ENCODE results near the gene SIN3A. TPM values are rescaled to one million over a fixed set of nuclear protein-coding genes. Genes with fewer than 3 reads are reported as not detected.
A peak's percentile ranks its signal among the peaks of the same experiment; 100 is the strongest.

Gene SIN3A
- total and polyA plus RNA-seq, 9 of the 15 experiments (the other 6 are each of a cell fraction or from before 2014, with no cell fraction given) = 11.1 to 70.3 (median 25.3) TPM

DNA sequence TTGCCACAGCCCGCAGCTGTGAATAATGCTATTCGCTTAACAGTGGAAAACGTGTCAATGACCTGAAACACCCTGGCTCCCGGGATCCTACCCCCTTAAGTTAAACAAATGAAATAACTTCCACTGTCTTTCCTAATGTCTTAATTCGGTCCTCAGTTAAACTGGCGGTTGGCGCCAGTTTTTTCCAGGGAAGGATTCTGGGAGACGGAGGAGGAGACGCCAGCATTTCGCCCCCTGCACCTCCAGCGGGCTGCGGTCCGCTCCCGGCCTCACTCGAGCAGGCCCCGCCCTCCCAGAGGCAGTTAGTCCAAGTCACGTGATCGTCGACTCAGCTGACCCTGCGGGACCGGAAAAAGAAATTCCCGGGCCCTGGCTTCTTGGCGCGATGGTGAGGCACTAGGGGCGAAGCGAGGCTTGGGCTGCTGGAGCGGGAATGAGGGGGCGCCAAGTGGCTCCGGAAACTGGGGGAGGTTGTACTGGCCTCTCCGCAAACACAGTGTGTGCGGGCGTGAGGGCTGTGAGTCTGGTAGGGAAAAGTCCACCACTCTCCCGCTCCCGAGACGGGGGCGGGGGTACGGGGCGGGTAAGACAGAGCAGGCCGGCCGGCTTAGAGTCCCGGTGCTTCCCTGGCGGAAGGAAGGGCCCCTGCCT is 115.7 kb downstream of the SIN3A start, which contains the start of gene COMMD4 (continued):
- TF ChIP-seq, protein P1, sequence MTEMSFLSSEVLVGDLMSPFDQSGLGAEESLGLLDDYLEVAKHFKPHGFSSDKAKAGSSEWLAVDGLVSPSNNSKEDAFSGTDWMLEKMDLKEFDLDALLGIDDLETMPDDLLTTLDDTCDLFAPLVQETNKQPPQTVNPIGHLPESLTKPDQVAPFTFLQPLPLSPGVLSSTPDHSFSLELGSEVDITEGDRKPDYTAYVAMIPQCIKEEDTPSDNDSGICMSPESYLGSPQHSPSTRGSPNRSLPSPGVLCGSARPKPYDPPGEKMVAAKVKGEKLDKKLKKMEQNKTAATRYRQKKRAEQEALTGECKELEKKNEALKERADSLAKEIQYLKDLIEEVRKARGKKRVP (CRISPR knock-in tag; IDR thresholded peaks at IDR 0.05) = no peak
- TF ChIP-seq, protein P2, sequence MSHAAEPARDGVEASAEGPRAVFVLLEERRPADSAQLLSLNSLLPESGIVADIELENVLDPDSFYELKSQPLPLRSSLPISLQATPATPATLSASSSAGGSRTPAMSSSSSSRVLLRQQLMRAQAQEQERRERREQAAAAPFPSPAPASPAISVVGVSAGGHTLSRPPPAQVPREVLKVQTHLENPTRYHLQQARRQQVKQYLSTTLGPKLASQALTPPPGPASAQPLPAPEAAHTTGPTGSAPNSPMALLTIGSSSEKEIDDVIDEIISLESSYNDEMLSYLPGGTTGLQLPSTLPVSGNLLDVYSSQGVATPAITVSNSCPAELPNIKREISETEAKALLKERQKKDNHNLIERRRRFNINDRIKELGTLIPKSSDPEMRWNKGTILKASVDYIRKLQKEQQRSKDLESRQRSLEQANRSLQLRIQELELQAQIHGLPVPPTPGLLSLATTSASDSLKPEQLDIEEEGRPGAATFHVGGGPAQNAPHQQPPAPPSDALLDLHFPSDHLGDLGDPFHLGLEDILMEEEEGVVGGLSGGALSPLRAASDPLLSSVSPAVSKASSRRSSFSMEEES (CRISPR knock-in tag; IDR thresholded peaks at IDR 0.05) = peak; percentile 100
- TF ChIP-seq NR3C1 (CRISPR knock-in tag; IDR thresholded peaks at IDR 0.05) (no peak), MAFF (IDR thresholded peaks at IDR 0.05; ENCODE audit: low read length) (no peak), ZNF217 (CRISPR knock-in tag; IDR thresholded peaks at IDR 0.05) (no peak), BHLHE40 (IDR thresholded peaks at IDR 0.05; ENCODE audit: low read length) (peak; percentile 87), CTBP1 (IDR thresholded peaks at IDR 0.05; ENCODE audit: borderline replicate concordance) (no peak), GABPB1 (CRISPR knock-in tag; IDR thresholded peaks at IDR 0.05) (peak; percentile 84), GTF2A2 (tag; IDR thresholded peaks at IDR 0.05) (no peak), STAT5A (IDR thresholded peaks at IDR 0.05; ENCODE audit: borderline replicate concordance, low read length) (no peak), HMBOX1 (IDR thresholded peaks at IDR 0.05) (no peak), CGGBP1 (CRISPR knock-in tag; IDR thresholded peaks at IDR 0.05) (no peak), FIP1L1 (IDR thresholded peaks at IDR 0.05; ENCODE audit: low read depth, low read length, poor library complexity, severe bottlenecking) (no peak), ZNF408 (CRISPR knock-in tag; IDR thresholded peaks at IDR 0.05; ENCODE audit: low read depth) (no peak), ZC3H11A (IDR thresholded peaks at IDR 0.05; ENCODE audit: low read depth, low read length) (no peak), ZZZ3 (IDR thresholded peaks at IDR 0.05) (peak; percentile 62; the same call in 1 of the 2 replicates)
- TF ChIP-seq, protein P3, sequence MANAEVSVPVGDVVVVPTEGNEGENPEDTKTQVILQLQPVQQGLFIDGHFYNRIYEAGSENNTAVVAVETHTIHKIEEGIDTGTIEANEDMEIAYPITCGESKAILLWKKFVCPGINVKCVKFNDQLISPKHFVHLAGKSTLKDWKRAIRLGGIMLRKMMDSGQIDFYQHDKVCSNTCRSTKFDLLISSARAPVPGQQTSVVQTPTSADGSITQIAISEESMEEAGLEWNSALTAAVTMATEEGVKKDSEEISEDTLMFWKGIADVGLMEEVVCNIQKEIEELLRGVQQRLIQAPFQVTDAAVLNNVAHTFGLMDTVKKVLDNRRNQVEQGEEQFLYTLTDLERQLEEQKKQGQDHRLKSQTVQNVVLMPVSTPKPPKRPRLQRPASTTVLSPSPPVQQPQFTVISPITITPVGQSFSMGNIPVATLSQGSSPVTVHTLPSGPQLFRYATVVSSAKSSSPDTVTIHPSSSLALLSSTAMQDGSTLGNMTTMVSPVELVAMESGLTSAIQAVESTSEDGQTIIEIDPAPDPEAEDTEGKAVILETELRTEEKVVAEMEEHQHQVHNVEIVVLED (CRISPR knock-in tag; IDR thresholded peaks at IDR 0.05) = 0 out of 2 replicates have a peak, but pooled peaks have one; percentile 20
- TF ChIP-seq, protein P4, sequence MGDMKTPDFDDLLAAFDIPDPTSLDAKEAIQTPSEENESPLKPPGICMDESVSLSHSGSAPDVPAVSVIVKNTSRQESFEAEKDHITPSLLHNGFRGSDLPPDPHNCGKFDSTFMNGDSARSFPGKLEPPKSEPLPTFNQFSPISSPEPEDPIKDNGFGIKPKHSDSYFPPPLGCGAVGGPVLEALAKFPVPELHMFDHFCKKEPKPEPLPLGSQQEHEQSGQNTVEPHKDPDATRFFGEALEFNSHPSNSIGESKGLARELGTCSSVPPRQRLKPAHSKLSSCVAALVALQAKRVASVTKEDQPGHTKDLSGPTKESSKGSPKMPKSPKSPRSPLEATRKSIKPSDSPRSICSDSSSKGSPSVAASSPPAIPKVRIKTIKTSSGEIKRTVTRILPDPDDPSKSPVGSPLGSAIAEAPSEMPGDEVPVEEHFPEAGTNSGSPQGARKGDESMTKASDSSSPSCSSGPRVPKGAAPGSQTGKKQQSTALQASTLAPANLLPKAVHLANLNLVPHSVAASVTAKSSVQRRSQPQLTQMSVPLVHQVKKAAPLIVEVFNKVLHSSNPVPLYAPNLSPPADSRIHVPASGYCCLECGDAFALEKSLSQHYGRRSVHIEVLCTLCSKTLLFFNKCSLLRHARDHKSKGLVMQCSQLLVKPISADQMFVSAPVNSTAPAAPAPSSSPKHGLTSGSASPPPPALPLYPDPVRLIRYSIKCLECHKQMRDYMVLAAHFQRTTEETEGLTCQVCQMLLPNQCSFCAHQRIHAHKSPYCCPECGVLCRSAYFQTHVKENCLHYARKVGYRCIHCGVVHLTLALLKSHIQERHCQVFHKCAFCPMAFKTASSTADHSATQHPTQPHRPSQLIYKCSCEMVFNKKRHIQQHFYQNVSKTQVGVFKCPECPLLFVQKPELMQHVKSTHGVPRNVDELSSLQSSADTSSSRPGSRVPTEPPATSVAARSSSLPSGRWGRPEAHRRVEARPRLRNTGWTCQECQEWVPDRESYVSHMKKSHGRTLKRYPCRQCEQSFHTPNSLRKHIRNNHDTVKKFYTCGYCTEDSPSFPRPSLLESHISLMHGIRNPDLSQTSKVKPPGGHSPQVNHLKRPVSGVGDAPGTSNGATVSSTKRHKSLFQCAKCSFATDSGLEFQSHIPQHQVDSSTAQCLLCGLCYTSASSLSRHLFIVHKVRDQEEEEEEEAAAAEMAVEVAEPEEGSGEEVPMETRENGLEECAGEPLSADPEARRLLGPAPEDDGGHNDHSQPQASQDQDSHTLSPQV (IDR thresholded peaks at IDR 0.05) = peak; percentile 53; the same call in 1 of the 2 replicates

All from K562 (cell line).